Spinal cord (tissue), 4 donors: ENCODE data around the gene CASKIN2. TPM values are rescaled to one million over a fixed set of nuclear protein-coding genes. Genes with fewer than 3 reads are reported as not detected.

Source experiments
- polyA plus RNA-seq, 2 donors: library from polyadenylated mRNA; unstranded; fragments of 120-200 nt; gene quantifications; one replicate each; pipeline ENCODE4 v1.2.1, GENCODE V29; 2013; ENCODE audit not compliant: insufficient read length in 2 of 2
- total RNA-seq, 2 donors: library from RNA; depleted of rRNA in 1 of 2; stranded (reverse); fragments of 120-200 nt in 1 of 2; fragments of >200 nt in 1 of 2; gene quantifications; one replicate each; pipeline versions ENCODE4 v1.2.3 to v1.2.4, GENCODE V29; 2013 to 2014

CASKIN2 gene
- total and polyA plus RNA-seq, 4 donors: 12.9 to 38.3 (median 25.8) TPM

Other genes starting within 250 kb of the CASKIN2 start
- 10 to 100 TPM; 11.0 to 21.8 TPM for gene MIF4GD, start 244.3 kb downstream of the CASKIN2 start, total RNA-seq
- 10 to 100 TPM; 30.2 to 31.1 TPM for gene MIF4GD, start 244.3 kb downstream of the CASKIN2 start, polyA plus RNA-seq
- 1 to 10 TPM; 6.7 to 9.3 TPM for gene SLC25A19, start 226.1 kb downstream of the CASKIN2 start, total RNA-seq
- gene SLC25A19, start 226.1 kb downstream of the CASKIN2 start, polyA plus RNA-seq: 10 to 100 TPM in 1 of 2 donors, 1 to 10 TPM in 1; 9.0 to 11.7 TPM
- 10 to 100 TPM; 86.6 to 91.8 TPM for gene GRB2, start 109.9 kb downstream of the CASKIN2 start, total RNA-seq
- 100 to 1,000 TPM; 167 to 205 TPM for gene GRB2, start 109.9 kb downstream of the CASKIN2 start, polyA plus RNA-seq
- gene TMEM94, start 58.9 kb downstream of the CASKIN2 start, total RNA-seq: 10 to 100 TPM; 23.2 to 56.8 TPM
- gene TMEM94, start 58.9 kb downstream of the CASKIN2 start, polyA plus RNA-seq: 100 to 1,000 TPM; 108 to 120 TPM
- 10 to 100 TPM; 10.0 to 28.9 TPM for gene TSEN54, start 991 bp upstream of the CASKIN2 start, total RNA-seq
- 10 to 100 TPM; 32.9 to 48.2 TPM for gene TSEN54, start 991 bp upstream of the CASKIN2 start, polyA plus RNA-seq
- gene LLGL2, start 10.2 kb upstream of the CASKIN2 start, total RNA-seq: 1 to 10 TPM; 2.0 to 9.9 TPM
- 1 to 10 TPM; 4.9 to 6.6 TPM for gene LLGL2, start 10.2 kb upstream of the CASKIN2 start, polyA plus RNA-seq
- gene MYO15B, start 72.3 kb upstream of the CASKIN2 start, total RNA-seq: 10 to 100 TPM; 38.9 to 99.1 TPM
- gene MYO15B, start 72.3 kb upstream of the CASKIN2 start, polyA plus RNA-seq: 100 to 1,000 TPM in 1 of 2 donors, 10 to 100 TPM in 1; 98.4 to 148 TPM
- 1 to 10 TPM; 3.0 to 5.8 TPM for gene SMIM5, start 117.9 kb upstream of the CASKIN2 start, total RNA-seq
- 1 to 10 TPM; 2.1 to 2.7 TPM for gene SMIM5, start 117.9 kb upstream of the CASKIN2 start, polyA plus RNA-seq
- gene RECQL5, start 151.6 kb upstream of the CASKIN2 start, total RNA-seq: 10 to 100 TPM; 10.2 to 28.0 TPM
- gene RECQL5, start 151.6 kb upstream of the CASKIN2 start, polyA plus RNA-seq: 10 to 100 TPM; 29.3 to 36.5 TPM
- gene SAP30BP, start 151.8 kb upstream of the CASKIN2 start, total RNA-seq: 100 to 1,000 TPM in 1 of 2 donors, 10 to 100 TPM in 1; 44.3 to 108 TPM
- gene SAP30BP, start 151.8 kb upstream of the CASKIN2 start, polyA plus RNA-seq: 100 to 1,000 TPM; 103 to 123 TPM
- 10 to 100 TPM; 24.0 to 46.5 TPM for gene ITGB4, start 205.9 kb upstream of the CASKIN2 start, total RNA-seq
- gene ITGB4, start 205.9 kb upstream of the CASKIN2 start, polyA plus RNA-seq: 10 to 100 TPM; 39.7 to 57.9 TPM
- 10 to 100 TPM; 14.8 to 28.0 TPM for gene GALK1, start 249.7 kb upstream of the CASKIN2 start, total RNA-seq
- 10 to 100 TPM; 22.6 to 27.2 TPM for gene GALK1, start 249.7 kb upstream of the CASKIN2 start, polyA plus RNA-seq